ENCODE data around the gene GNG8. TPM values are rescaled to one million over a fixed set of nuclear protein-coding genes. Genes with fewer than 3 reads are reported as not detected.

The GNG8 gene
- total RNA-seq, 1 experiment from 2014 or later: not detected

DNA sequence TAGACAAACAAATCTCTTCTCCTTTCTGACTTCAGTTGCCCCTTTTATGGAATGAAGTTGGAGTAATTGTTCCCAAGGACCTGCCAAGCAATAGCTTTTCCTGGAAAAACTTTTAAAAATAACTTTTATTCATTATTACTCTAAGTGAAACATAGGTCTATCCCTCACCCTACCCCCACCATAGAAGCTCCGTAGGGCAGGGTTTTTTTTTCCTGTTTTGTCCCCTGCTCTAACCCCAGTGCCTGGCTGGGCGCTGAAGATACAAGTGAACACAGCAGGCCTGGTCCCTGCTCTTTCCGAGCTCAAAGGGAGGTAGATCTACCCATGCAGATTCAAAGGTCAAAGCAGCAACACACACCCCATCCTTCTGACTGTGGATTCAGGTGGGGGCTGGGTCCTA, 8.7 kb upstream of the GNG8 start:
- CTCF ChIA-PET: no interaction called here
- no TSS peak for BruUV-seq (replicated peaks)
- no peak for TF ChIP-seq EZH2 (IDR thresholded peaks at IDR 0.05; ENCODE audit: borderline replicate concordance, low read depth, low read length, poor library complexity, severe bottlenecking)
- TF ChIP-seq, protein P1, sequence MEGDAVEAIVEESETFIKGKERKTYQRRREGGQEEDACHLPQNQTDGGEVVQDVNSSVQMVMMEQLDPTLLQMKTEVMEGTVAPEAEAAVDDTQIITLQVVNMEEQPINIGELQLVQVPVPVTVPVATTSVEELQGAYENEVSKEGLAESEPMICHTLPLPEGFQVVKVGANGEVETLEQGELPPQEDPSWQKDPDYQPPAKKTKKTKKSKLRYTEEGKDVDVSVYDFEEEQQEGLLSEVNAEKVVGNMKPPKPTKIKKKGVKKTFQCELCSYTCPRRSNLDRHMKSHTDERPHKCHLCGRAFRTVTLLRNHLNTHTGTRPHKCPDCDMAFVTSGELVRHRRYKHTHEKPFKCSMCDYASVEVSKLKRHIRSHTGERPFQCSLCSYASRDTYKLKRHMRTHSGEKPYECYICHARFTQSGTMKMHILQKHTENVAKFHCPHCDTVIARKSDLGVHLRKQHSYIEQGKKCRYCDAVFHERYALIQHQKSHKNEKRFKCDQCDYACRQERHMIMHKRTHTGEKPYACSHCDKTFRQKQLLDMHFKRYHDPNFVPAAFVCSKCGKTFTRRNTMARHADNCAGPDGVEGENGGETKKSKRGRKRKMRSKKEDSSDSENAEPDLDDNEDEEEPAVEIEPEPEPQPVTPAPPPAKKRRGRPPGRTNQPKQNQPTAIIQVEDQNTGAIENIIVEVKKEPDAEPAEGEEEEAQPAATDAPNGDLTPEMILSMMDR (conservative IDR thresholded peaks at IDR 0.05; ENCODE audit: low read depth, low read length): no peak
- Histone ChIP-seq H3K4me3 (ENCODE audit: low read depth, low read length, poor library complexity, severe bottlenecking) (no peak overlapping the region), H3K27me3 (replicated peaks; ENCODE audit: insufficient read depth, low read depth, low read length, poor library complexity) (no peaks in the 10 kb centered on the region), H3K36me3 (ENCODE audit: insufficient read depth, low read length, poor library complexity, severe bottlenecking) (no peaks in the 10 kb centered on the region), H3K27ac (ENCODE audit: low read depth, low read length, poor library complexity, severe bottlenecking) (no peak overlapping the region), H3K9me3 (ENCODE audit: low read depth, low read length, poor library complexity, severe bottlenecking) (no peaks in the 10 kb centered on the region), H3K4me1 (ENCODE audit: insufficient read depth, low read length, poor library complexity, severe bottlenecking) (peaks cover under 1% of the 10 kb centered on the region)
- intact Hi-C loops (cut with micrococcal nuclease; ENCODE audit: unreplicated experiment): no loop called here
- DNase-seq (ENCODE audit: low spot score): no peak
- POLR2A ChIA-PET (ENCODE audit: low non-redundant PET): interaction anchor here (0.6 kb wide), 1 partner anchor 53 kb away, joined by 3 read pairs; no protein-coding TSS in a partner anchor

DNA sequence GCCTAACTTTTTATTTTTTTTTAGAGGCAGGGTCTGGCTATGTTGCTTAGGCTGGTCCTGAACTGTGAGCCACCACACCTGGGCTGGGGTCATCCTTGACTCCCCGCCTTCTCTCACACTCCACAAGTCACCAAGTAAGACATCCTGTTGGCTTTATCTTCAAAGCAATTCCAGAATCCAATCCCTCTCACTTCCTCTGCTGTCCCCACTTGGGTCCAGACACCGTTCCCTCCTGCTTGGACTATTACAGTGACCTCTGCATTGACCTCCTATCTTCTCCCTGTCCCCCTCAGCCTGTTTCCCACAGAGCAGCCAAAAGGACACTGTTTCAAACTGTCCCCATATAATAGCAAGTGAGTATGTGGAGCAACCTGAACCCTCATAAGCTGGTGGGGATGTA, 4.7 kb upstream of the GNG8 start:
- Histone ChIP-seq H3K4me1 (ENCODE audit: insufficient read depth, low read length, poor library complexity, severe bottlenecking) (peaks cover 5% of the 10 kb centered on the region), H3K9me3 (ENCODE audit: low read depth, low read length, poor library complexity, severe bottlenecking) (no peaks in the 10 kb centered on the region), H3K4me3 (ENCODE audit: low read depth, low read length, poor library complexity, severe bottlenecking) (no peak overlapping the region), H3K36me3 (ENCODE audit: insufficient read depth, low read length, poor library complexity, severe bottlenecking) (no peaks in the 10 kb centered on the region), H3K27ac (ENCODE audit: low read depth, low read length, poor library complexity, severe bottlenecking) (no peak overlapping the region), H3K27me3 (replicated peaks; ENCODE audit: insufficient read depth, low read depth, low read length, poor library complexity) (no peaks in the 10 kb centered on the region)
- POLR2A ChIA-PET (ENCODE audit: low non-redundant PET): interaction anchor here (0.7 kb wide), 1 partner anchor 778 kb away, joined by 5 read pairs; no protein-coding TSS in a partner anchor
- no peak for DNase-seq (ENCODE audit: low spot score)
- intact Hi-C loops (cut with micrococcal nuclease; ENCODE audit: unreplicated experiment): no loop called here
- no TSS peak for BruUV-seq (replicated peaks)
- CTCF ChIA-PET: no interaction called here
- TF ChIP-seq, protein P1 (conservative IDR thresholded peaks at IDR 0.05; ENCODE audit: low read depth, low read length): no peak
- TF ChIP-seq EZH2 (IDR thresholded peaks at IDR 0.05; ENCODE audit: borderline replicate concordance, low read depth, low read length, poor library complexity, severe bottlenecking): no peak

DNA sequence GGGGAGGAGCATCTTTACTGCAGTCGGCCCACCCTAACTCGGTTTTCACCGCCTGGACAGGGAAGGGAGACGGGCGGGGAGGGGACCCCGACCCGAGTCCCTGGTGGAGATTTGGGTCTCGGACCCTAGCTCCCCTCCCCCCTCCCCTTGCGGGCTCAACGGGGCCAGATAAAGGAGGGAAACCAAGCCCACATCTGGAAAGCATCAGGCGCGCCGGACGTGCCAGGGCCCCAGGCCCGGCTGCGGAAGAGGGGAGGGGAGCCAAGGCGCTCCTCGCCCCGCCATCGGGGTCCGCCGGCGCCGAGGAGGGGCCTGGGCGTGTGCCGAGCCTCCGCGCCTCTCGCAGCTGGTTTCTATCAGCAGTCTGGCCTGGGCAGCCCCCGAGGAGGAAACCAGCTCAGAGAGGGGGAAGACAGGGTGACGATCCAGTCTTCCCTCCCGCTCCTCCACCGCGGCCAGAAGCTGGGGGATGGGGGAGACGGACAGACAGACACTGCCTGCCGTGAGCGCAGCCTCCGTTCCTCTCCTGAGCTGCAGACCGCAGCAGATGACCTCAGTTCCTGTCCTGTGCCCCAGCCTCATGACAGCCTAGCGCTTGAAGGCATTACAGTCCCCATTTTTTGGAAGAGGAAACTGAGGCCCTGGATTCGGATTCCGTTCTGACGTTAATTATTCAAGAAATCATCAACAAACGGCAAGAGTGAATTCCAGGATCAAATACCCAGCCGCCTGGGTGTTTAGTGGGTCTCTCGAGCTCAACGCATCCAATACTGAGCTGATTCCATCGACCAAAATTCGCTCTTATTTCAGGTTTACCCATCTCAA, 3.6 kb upstream of the GNG8 start:
- ChIA-PET POLR2A (ENCODE audit: low non-redundant PET) (no interaction called here), CTCF (no interaction called here)
- Histone ChIP-seq H3K4me3 (ENCODE audit: low read depth, low read length, poor library complexity, severe bottlenecking) (peak overlapping the region; percentile 54), H3K4me1 (ENCODE audit: insufficient read depth, low read length, poor library complexity, severe bottlenecking) (peaks cover 11% of the 10 kb centered on the region), H3K27ac (ENCODE audit: low read depth, low read length, poor library complexity, severe bottlenecking) (no peak overlapping the region), H3K9me3 (ENCODE audit: low read depth, low read length, poor library complexity, severe bottlenecking) (no peaks in the 10 kb centered on the region), H3K27me3 (replicated peaks; ENCODE audit: insufficient read depth, low read depth, low read length, poor library complexity) (no peaks in the 10 kb centered on the region), H3K36me3 (ENCODE audit: insufficient read depth, low read length, poor library complexity, severe bottlenecking) (no peaks in the 10 kb centered on the region)
- peak; percentile 53 for DNase-seq (ENCODE audit: low spot score)
- no TSS peak for BruUV-seq (replicated peaks)
- intact Hi-C loops (cut with micrococcal nuclease; ENCODE audit: unreplicated experiment): no loop called here
- TF ChIP-seq EZH2 (IDR thresholded peaks at IDR 0.05; ENCODE audit: borderline replicate concordance, low read depth, low read length, poor library complexity, severe bottlenecking): no peak
- TF ChIP-seq, protein P1 (conservative IDR thresholded peaks at IDR 0.05; ENCODE audit: low read depth, low read length): no peak
